ENCODE results near the gene TUB.

Gene TUB

GRCh38 chr11:8079111-8079675 lies 1.8 kb upstream of the TUB start:
- Histone ChIP-seq H3K9me3 (ENCODE audit: control insufficient read depth, insufficient read depth, low read depth, low read length) (no peaks in the 10 kb centered on the region), H3K4me3 (ENCODE audit: low read depth, low read length) (no peak overlapping the region), H3K36me3 (ENCODE audit: control insufficient read depth in 2 of 2, insufficient read depth in 1 of 2, low read length in 2 of 2) (peaks cover 0 to 4% of the 10 kb centered on the region in 2 experiments; a peak in 1 of 3 replicates), H3K4me1 (ENCODE audit: control insufficient read depth, insufficient read depth, low read length) (0 out of 2 replicates have a peak, but pooled peaks cover 3% of the 10 kb centered on the region), H3K27ac (ENCODE audit: extremely low read depth, low read depth, low read length) (no peak overlapping the region)
- TF ChIP-seq ZNF707 (tag by site-specific recombination; IDR thresholded peaks at IDR 0.05) (peak; percentile 64), ZFHX2 (tag by site-specific recombination; conservative IDR thresholded peaks at IDR 0.05) (peak; percentile 42; the same call in 1 of the 2 replicates), SETDB1 (IDR thresholded peaks at IDR 0.05; ENCODE audit: insufficient read length, low read length) (no peak)
- POLR2A ChIA-PET, result no interaction called here
- CTCF ChIA-PET, result interaction anchor here (0.7 to 2.8 kb wide), 9 partner anchors 8 to 46 kb away, joined by 3 to 18 read pairs (median 3); no protein-coding TSS in a partner anchor

- H3K9me3 ChIP-seq (ENCODE audit: control insufficient read depth, insufficient read depth, low read depth, low read length), result no peaks in the 10 kb centered on the region
- POLR2A ChIA-PET, result no interaction called here
- peaks cover 0 to 4% of the 10 kb centered on the region in 2 experiments; a peak in 1 of 3 replicates for H3K36me3 ChIP-seq (ENCODE audit: control insufficient read depth in 2 of 2, insufficient read depth in 1 of 2, low read length in 2 of 2)
- CTCF ChIA-PET, result interaction anchor here (0.7 to 2.8 kb wide), 6 partner anchors 9 to 75 kb away, joined by 3 to 18 read pairs (median 4); no protein-coding TSS in a partner anchor
- H3K27ac ChIP-seq (ENCODE audit: extremely low read depth, low read depth, low read length), result no peak overlapping the region
- H3K4me1 ChIP-seq (ENCODE audit: control insufficient read depth, insufficient read depth, low read length), result 0 out of 2 replicates have a peak, but pooled peaks cover 3% of the 10 kb centered on the region
- TF ChIP-seq TSHZ1 (tag by site-specific recombination; IDR thresholded peaks at IDR 0.05; ENCODE audit: borderline replicate concordance), result no peak
- TF ChIP-seq, protein P1, sequence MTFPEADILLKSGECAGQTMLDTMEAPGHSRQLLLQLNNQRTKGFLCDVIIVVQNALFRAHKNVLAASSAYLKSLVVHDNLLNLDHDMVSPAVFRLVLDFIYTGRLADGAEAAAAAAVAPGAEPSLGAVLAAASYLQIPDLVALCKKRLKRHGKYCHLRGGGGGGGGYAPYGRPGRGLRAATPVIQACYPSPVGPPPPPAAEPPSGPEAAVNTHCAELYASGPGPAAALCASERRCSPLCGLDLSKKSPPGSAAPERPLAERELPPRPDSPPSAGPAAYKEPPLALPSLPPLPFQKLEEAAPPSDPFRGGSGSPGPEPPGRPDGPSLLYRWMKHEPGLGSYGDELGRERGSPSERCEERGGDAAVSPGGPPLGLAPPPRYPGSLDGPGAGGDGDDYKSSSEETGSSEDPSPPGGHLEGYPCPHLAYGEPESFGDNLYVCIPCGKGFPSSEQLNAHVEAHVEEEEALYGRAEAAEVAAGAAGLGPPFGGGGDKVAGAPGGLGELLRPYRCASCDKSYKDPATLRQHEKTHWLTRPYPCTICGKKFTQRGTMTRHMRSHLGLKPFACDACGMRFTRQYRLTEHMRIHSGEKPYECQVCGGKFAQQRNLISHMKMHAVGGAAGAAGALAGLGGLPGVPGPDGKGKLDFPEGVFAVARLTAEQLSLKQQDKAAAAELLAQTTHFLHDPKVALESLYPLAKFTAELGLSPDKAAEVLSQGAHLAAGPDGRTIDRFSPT (tag by site-specific recombination; IDR thresholded peaks at IDR 0.05), result no peak
- TF ChIP-seq HOXA7 (CRISPR knock-in tag; IDR thresholded peaks at IDR 0.05; ENCODE audit: borderline replicate concordance), result no peak
- no peak for TF ChIP-seq ZNF138 (tag by site-specific recombination; IDR thresholded peaks at IDR 0.05; ENCODE audit: borderline replicate concordance)
- no peak for TF ChIP-seq ZNF600 (tag by site-specific recombination; IDR thresholded peaks at IDR 0.05)
- H3K4me3 ChIP-seq (ENCODE audit: low read depth, low read length), result no peak overlapping the region
Measured at GRCh38 chr11:8080069-8080670, 841 bp upstream of the TUB start.

- Histone ChIP-seq H3K36me3 (ENCODE audit: control insufficient read depth in 2 of 2, insufficient read depth in 1 of 2, low read length in 2 of 2) (peaks cover 0 to 4% of the 10 kb centered on the region in 2 experiments; a peak in 1 of 3 replicates), H3K4me3 (ENCODE audit: low read depth, low read length) (peak overlapping the region; percentile 59), H3K9me3 (ENCODE audit: control insufficient read depth, insufficient read depth, low read depth, low read length) (no peaks in the 10 kb centered on the region), H3K27ac (ENCODE audit: extremely low read depth, low read depth, low read length) (peak overlapping the region; percentile 42; the same call in 1 of the 2 replicates), H3K4me1 (ENCODE audit: control insufficient read depth, insufficient read depth, low read length) (peaks cover 9% of the 10 kb centered on the region; the same call in 1 of the 2 replicates)
- ChIA-PET POLR2A (interaction anchor here (0.8 to 1.3 kb wide), 4 partner anchors 10 to 48 kb away, joined by 3 to 4 read pairs (median 3); no protein-coding TSS in a partner anchor), CTCF (interaction anchor here (0.7 to 2.8 kb wide), 10 partner anchors 9 to 96 kb away, joined by 3 to 17 read pairs (median 5); no protein-coding TSS in a partner anchor)
- TF ChIP-seq ZNF133 (tag by site-specific recombination; IDR thresholded peaks at IDR 0.05), result no peak
- TF ChIP-seq ZNF155 (tag by site-specific recombination; IDR thresholded peaks at IDR 0.05), result no peak
- peak; percentile 53; the same call in 1 of the 2 replicates for TF ChIP-seq ZXDB (tag by site-specific recombination; IDR thresholded peaks at IDR 0.05)
- TF ChIP-seq REST (tag by site-specific recombination; IDR thresholded peaks at IDR 0.05), result no peak
- TF ChIP-seq ZNF416 (tag by site-specific recombination; IDR thresholded peaks at IDR 0.05), result no peak
- TF ChIP-seq ZBTB17 (tag by site-specific recombination; IDR thresholded peaks at IDR 0.05), result 0 out of 2 replicates have a peak, but pooled peaks have one; percentile 27
- peak; percentile 26; the same call in 1 of the 2 replicates for TF ChIP-seq ZNF561 (tag by site-specific recombination; IDR thresholded peaks at IDR 0.05; ENCODE audit: borderline replicate concordance)
- no peak for TF ChIP-seq ZNF76 (tag by site-specific recombination; IDR thresholded peaks at IDR 0.05; ENCODE audit: borderline replicate concordance, low read depth)
- TF ChIP-seq RBAK (tag by site-specific recombination; IDR thresholded peaks at IDR 0.05), result no peak
- no peak; the same call in 1 of the 2 replicates for TF ChIP-seq SP2 (tag by site-specific recombination; IDR thresholded peaks at IDR 0.05)
- TF ChIP-seq ZNF600 (tag by site-specific recombination; IDR thresholded peaks at IDR 0.05), result peak; percentile 52
Measured at GRCh38 chr11:8081591-8082250, 710 bp downstream of the TUB start.
